IMR-90 (cell line): ENCODE measurements around the gene MFSD6. TPM values are rescaled to one million over a fixed set of nuclear protein-coding genes. Genes with fewer than 3 reads are reported as not detected.

Experiments used
- ATAC-seq: fragments of 200-7000 bp; cut with Tn5 transposase; 2 replicates; pipeline ENCODE4 v1.9.1; 2020; ENCODE audit warnings: low read depth, mild to moderate bottlenecking, moderate library complexity
- BruUV-seq: library from RNA; stranded (reverse); fragments of 400-500 nt; replicated peaks from 2 replicates; lab custom pipeline; 2021; lab: Mats Ljungman, UMichigan
- CTCF ChIA-PET: fragments of 300-600 bp; formaldehyde crosslinking; extraction: SDS; loops from one replicate; lab custom pipeline; 2021; ENCODE audit warnings: antibody characterized with exemption; lab: Yijun Ruan, JAX
- POLR2A ChIA-PET: fragments of 300-600 bp; sonication (Branson Sonifier 250); formaldehyde crosslinking; loops from one replicate; lab custom pipeline; 2022; ENCODE audit warnings: antibody characterized with exemption; ENCODE audit not compliant: unreplicated experiment; lab: Charles Lee
- DNase-seq: peaks from one replicate; pipeline ENCODE4 v3.0.0; 2013
- H2AFZ ChIP-seq: replicated peaks from 2 replicates; pipeline ENCODE3; 2013; ENCODE audit warnings: low read length, mild to moderate bottlenecking; ENCODE audit not compliant: poor library complexity
- H2AK5ac ChIP-seq: 2 replicates; pipeline ENCODE4 v1.6.1; 2013; ENCODE audit warnings: low read depth, low read length, inconsistent platforms
- H2AK9ac ChIP-seq: replicated peaks from 2 replicates; pipeline ENCODE3; 2013; ENCODE audit warnings: mild to moderate bottlenecking, low read depth, low read length, moderate library complexity; ENCODE audit not compliant: poor library complexity
- H2BK120ac ChIP-seq: 2 replicates; pipeline ENCODE4 v1.6.1; 2013; ENCODE audit warnings: low read depth, low read length, inconsistent platforms
- H2BK15ac ChIP-seq: 3 replicates; pipeline ENCODE4 v1.6.1; 2013; ENCODE audit warnings: low read depth, low read length, inconsistent platforms
- H2BK20ac ChIP-seq: 2 replicates; pipeline ENCODE4 v1.6.1; 2013; ENCODE audit warnings: low read depth, mild to moderate bottlenecking, inconsistent platforms, low read length, moderate library complexity
- H2BK5ac ChIP-seq: 2 replicates; pipeline ENCODE4 v1.6.1; 2013; ENCODE audit warnings: mild to moderate bottlenecking, low read depth, low read length, inconsistent platforms; ENCODE audit not compliant: poor library complexity, severe bottlenecking
- H3K14ac ChIP-seq: replicated peaks from 2 replicates; pipeline ENCODE4 v1.6.1; 2013; ENCODE audit warnings: low read depth, low read length, inconsistent platforms
- H3K18ac ChIP-seq: 2 replicates; pipeline ENCODE4 v1.6.1; 2013; ENCODE audit warnings: low read depth, low read length, control low read depth
- H3K23ac ChIP-seq: 2 replicates; pipeline ENCODE4 v1.6.1; 2013; ENCODE audit warnings: low read depth, low read length, inconsistent platforms
- H3K27ac ChIP-seq: 2 replicates; pipeline ENCODE4 v1.5.1; 2013; ENCODE audit warnings: mild to moderate bottlenecking, control low read depth, low read length; ENCODE audit not compliant: insufficient read depth
- H3K27me3 ChIP-seq: 2 replicates; pipeline ENCODE4 v1.6.1; 2013; ENCODE audit warnings: low read length; ENCODE audit not compliant: control insufficient read depth, insufficient read depth
- H3K36me3 ChIP-seq: 2 replicates; pipeline ENCODE4 v1.6.1; 2013; ENCODE audit warnings: low read length, mixed read lengths; ENCODE audit not compliant: control insufficient read depth, insufficient read depth
- H3K4ac ChIP-seq: 2 replicates; pipeline ENCODE4 v1.6.1; 2013; ENCODE audit warnings: low read depth, low read length, inconsistent platforms
- H3K4me1 ChIP-seq: 2 replicates; pipeline ENCODE4 v1.6.1; 2013; ENCODE audit warnings: low read length, mixed read lengths; ENCODE audit not compliant: control insufficient read depth, insufficient read depth
- H3K4me2 ChIP-seq: 2 replicates; pipeline ENCODE4 v1.6.1; 2013; ENCODE audit warnings: low read depth, mild to moderate bottlenecking, control low read depth, low read length, moderate library complexity
- H3K4me3 ChIP-seq: 2 replicates; pipeline ENCODE4 v1.5.1; 2013; ENCODE audit warnings: low read depth, mild to moderate bottlenecking, control low read depth, low read length, moderate library complexity; ENCODE audit not compliant: insufficient read depth
- H3K56ac ChIP-seq: 2 replicates; pipeline ENCODE4 v1.6.1; 2013; ENCODE audit warnings: low read length, inconsistent platforms; ENCODE audit not compliant: insufficient read depth; ENCODE audit errors: extremely low read depth
- H3K79me1 ChIP-seq, 2 experiments: 2 replicates each; pipeline ENCODE4 v1.6.1; 2013; ENCODE audit warnings: low read length in 2 of 2, inconsistent platforms in 1 of 2, low read depth in 1 of 2
- H3K9ac ChIP-seq: 2 replicates; pipeline ENCODE4 v1.6.1; 2013; ENCODE audit warnings: low read depth, low read length, control low read depth
- H3K9me1 ChIP-seq: 2 replicates; pipeline ENCODE4 v1.6.1; 2013; ENCODE audit warnings: low read length, inconsistent platforms; ENCODE audit not compliant: insufficient read depth
- H3K9me3 ChIP-seq: 2 replicates; pipeline ENCODE4 v1.6.1; 2013; ENCODE audit warnings: low read length; ENCODE audit not compliant: control insufficient read depth, insufficient read depth
- H4K20me1 ChIP-seq: 2 replicates; pipeline ENCODE4 v1.6.1; 2013; ENCODE audit warnings: low read length, inconsistent platforms; ENCODE audit not compliant: insufficient read depth
- H4K5ac ChIP-seq: 2 replicates; pipeline ENCODE4 v1.6.1; 2013; ENCODE audit warnings: mild to moderate bottlenecking, low read depth, low read length, control low read depth
- H4K8ac ChIP-seq, 2 experiments: 2 replicates each; pipeline ENCODE4 v1.6.1; 2013; ENCODE audit warnings: low read depth in 2 of 2, low read length in 2 of 2, control low read depth in 1 of 2, inconsistent platforms in 1 of 2
- H4K91ac ChIP-seq: 2 replicates; pipeline ENCODE4 v1.6.1; 2013; ENCODE audit warnings: low read depth, low read length, inconsistent platforms; ENCODE audit not compliant: insufficient read depth
- BHLHE40 ChIP-seq: fragments of 150-350 bp; IDR thresholded peaks from 2 replicates; pipeline ENCODE4 v1.6.1; 2016; ENCODE audit warnings: mild to moderate bottlenecking, low read depth, low read length
- CEBPB ChIP-seq: IDR thresholded peaks from 2 replicates; pipeline ENCODE4 v1.6.1; 2012; ENCODE audit warnings: low read depth, low read length, improper control_type of control experiment
- CHD1 ChIP-seq: IDR thresholded peaks from 2 replicates; pipeline ENCODE4 v1.6.1; 2012; ENCODE audit warnings: low read depth, low read length, improper control_type of control experiment
- CTCF ChIP-seq: conservative IDR thresholded peaks from 2 replicates; pipeline ENCODE4 v1.5.1; 2012; ENCODE audit warnings: mild to moderate bottlenecking, low read depth, low read length, improper control_type of control experiment
- FOS ChIP-seq: fragments of 150-350 bp; IDR thresholded peaks from 2 replicates; pipeline ENCODE4 v1.6.1; 2016; ENCODE audit warnings: low read depth, low read length
- MAFK ChIP-seq: IDR thresholded peaks from 2 replicates; pipeline ENCODE4 v1.6.1; 2012; ENCODE audit warnings: low read depth, low read length, improper control_type of control experiment
- MXI1 ChIP-seq: IDR thresholded peaks from 2 replicates; pipeline ENCODE4 v1.6.1; 2012; ENCODE audit warnings: low read depth, mild to moderate bottlenecking, low read length, moderate library complexity, borderline replicate concordance
- NFE2L2 ChIP-seq: fragments of 150-350 bp; IDR thresholded peaks from 2 replicates; pipeline ENCODE4 v1.6.1; 2016; ENCODE audit warnings: low read depth, mild to moderate bottlenecking, low read length
- RAD21 ChIP-seq: IDR thresholded peaks from 2 replicates; pipeline ENCODE4 v1.6.1; 2012; ENCODE audit warnings: low read length, improper control_type of control experiment
- RCOR1 ChIP-seq: IDR thresholded peaks from 2 replicates; pipeline ENCODE4 v1.6.1; 2012; ENCODE audit warnings: mild to moderate bottlenecking, low read length, improper control_type of control experiment; ENCODE audit not compliant: insufficient replicate concordance
- RFX5 ChIP-seq: IDR thresholded peaks from 2 replicates; pipeline ENCODE4 v1.8.0; 2012; ENCODE audit warnings: low read depth, mild to moderate bottlenecking, low read length, moderate library complexity
- USF2 ChIP-seq: fragments of 150-350 bp; IDR thresholded peaks from 2 replicates; pipeline ENCODE4 v1.6.1; 2017; ENCODE audit warnings: mild to moderate bottlenecking, antibody characterized with exemption, low read length, low read depth
- WGBS, 2 experiments: methylation state at CpG; one replicate each; pipeline versions ENCODE4 v1.1.5 to v1.1.7; 2013; ENCODE audit warnings: missing lambda C conversion rate in 2 of 2; ENCODE audit not compliant: insufficient read length in 1 of 2; ENCODE audit errors: extremely low coverage in 2 of 2; 5-methylcytosine and 5-hydroxymethylcytosine counted together
- dilution Hi-C: fragments of 300-500 bp; cut with HindIII; formaldehyde crosslinking; loops from one replicate; pipeline ENCODE4 v1.14.3; 2018; ENCODE audit warnings: low sequenced_read_pairs; ENCODE audit not compliant: unreplicated experiment
- in situ Hi-C: fragments of 300-500 bp; cut with MboI; formaldehyde crosslinking; loops from 3 replicates; pipeline ENCODE4 v1.14.3; 2019; ENCODE audit warnings: low sequenced_read_pairs, inconsistent platforms, mixed read lengths
- intact Hi-C: fragments of 100-400 bp; cut with micrococcal nuclease; formaldehyde crosslinking; loops from 2 replicates; pipeline ENCODE4 v1.10.0; 2022
- polyA plus RNA-seq, 3 experiments: library from polyadenylated mRNA; depleted of rRNA; stranded (reverse); fragments of >200 nt; gene quantifications; 2 replicates each; pipeline ENCODE4 v1.2.3, GENCODE V29; 2012; ENCODE audit warnings: low replicate concordance in 1 of 3
- total RNA-seq: library from RNA; depleted of rRNA; stranded (reverse); fragments of >200 nt; gene quantifications from 2 replicates; pipeline ENCODE4 v1.2.3, GENCODE V29; 2012
- TF ChIP-seq, protein P1 (sequence below): fragments of 150-350 bp; IDR thresholded peaks from 2 replicates; pipeline ENCODE4 v1.6.1; 2016; ENCODE audit warnings: low read depth, mild to moderate bottlenecking, low read length, moderate library complexity, borderline replicate concordance

The MFSD6 gene
- total and polyA plus RNA-seq, 2 of the 4 experiments (the other 2 are of a cell fraction) = 4.2 to 7.7 TPM

GRCh38 chr2:190425221-190425866 is 17.2 kb downstream of the MFSD6 start:
- no peak overlapping the region for H2BK120ac ChIP-seq
- H3K27me3 ChIP-seq = no peaks in the 10 kb centered on the region; the same call in 1 of the 2 replicates
- intact Hi-C loops (no loop called here), dilution Hi-C loops (no loop called here), in situ Hi-C loops (no loop called here)
- no peak overlapping the region for H3K4ac ChIP-seq
- WGBS, 2 experiments = no CpG with 5 or more reads among the region's 1 CpG
- no peak overlapping the region for H3K9ac ChIP-seq
- POLR2A ChIA-PET = no interaction called here
- no peak overlapping the region for H3K14ac ChIP-seq
- no peak overlapping the region for H4K91ac ChIP-seq
- no peak overlapping the region for H4K5ac ChIP-seq
- BruUV-seq = no TSS peak
- H3K9me3 ChIP-seq = no peaks in the 10 kb centered on the region
- no peaks in the 10 kb centered on the region for H3K9me1 ChIP-seq
- H3K4me3 ChIP-seq = no peak overlapping the region
- no peak overlapping the region for H3K23ac ChIP-seq
- H3K79me1 ChIP-seq = 0 out of 4 replicates have a peak, but pooled peaks cover 0 to 3% of the 10 kb centered on the region in 2 experiments
- no peak overlapping the region for H2BK20ac ChIP-seq
- H4K8ac ChIP-seq = no peak overlapping the region
- H2AK5ac ChIP-seq = no peak overlapping the region
- H2BK5ac ChIP-seq = no peak overlapping the region
- no peak overlapping the region for H3K4me2 ChIP-seq
- no peaks in the 10 kb centered on the region for H4K20me1 ChIP-seq
- no peak overlapping the region for H2AFZ ChIP-seq
- ATAC-seq (no peak), DNase-seq (no peak)
- CTCF ChIA-PET = no interaction called here
- H3K56ac ChIP-seq = no peak overlapping the region
- no peak overlapping the region for H2AK9ac ChIP-seq
- TF ChIP-seq, protein P1, sequence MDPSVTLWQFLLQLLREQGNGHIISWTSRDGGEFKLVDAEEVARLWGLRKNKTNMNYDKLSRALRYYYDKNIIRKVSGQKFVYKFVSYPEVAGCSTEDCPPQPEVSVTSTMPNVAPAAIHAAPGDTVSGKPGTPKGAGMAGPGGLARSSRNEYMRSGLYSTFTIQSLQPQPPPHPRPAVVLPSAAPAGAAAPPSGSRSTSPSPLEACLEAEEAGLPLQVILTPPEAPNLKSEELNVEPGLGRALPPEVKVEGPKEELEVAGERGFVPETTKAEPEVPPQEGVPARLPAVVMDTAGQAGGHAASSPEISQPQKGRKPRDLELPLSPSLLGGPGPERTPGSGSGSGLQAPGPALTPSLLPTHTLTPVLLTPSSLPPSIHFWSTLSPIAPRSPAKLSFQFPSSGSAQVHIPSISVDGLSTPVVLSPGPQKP = no peak
- no peak for TF ChIP-seq MAFK
- TF ChIP-seq RAD21 = no peak
- no peak for TF ChIP-seq CTCF
- no peak for TF ChIP-seq RFX5
- TF ChIP-seq MXI1 = no peak
- TF ChIP-seq CHD1 = no peak
- no peak for TF ChIP-seq NFE2L2
- no peak for TF ChIP-seq CEBPB
- TF ChIP-seq USF2 = no peak
- TF ChIP-seq RCOR1 = no peak
- TF ChIP-seq FOS = no peak
- TF ChIP-seq BHLHE40 = no peak
- H3K18ac ChIP-seq = no peak overlapping the region
- H3K36me3 ChIP-seq = no peaks in the 10 kb centered on the region
- no peak overlapping the region for H2BK15ac ChIP-seq
- H3K27ac ChIP-seq = no peak overlapping the region
- H3K4me1 ChIP-seq = no peaks in the 10 kb centered on the region
